Keratinocyte (primary cell): ENCODE results near the gene ARHGAP10. TPM values are rescaled to one million over a fixed set of nuclear protein-coding genes. Genes with fewer than 3 reads are reported as not detected.

Source experiments
- DNase-seq: peaks from one replicate; pipeline ENCODE4 v3.0.0-alpha.2; 2011; ENCODE audit warnings: low read depth, missing footprints, low spot score
- FAIRE-seq: peaks from 2 replicates; lab custom pipeline; 2011; peaks lifted over from hg19 to GRCh38; lab: Jason Lieb, UNC
- H2AFZ ChIP-seq: 2 replicates; pipeline ENCODE4 v1.6.0; 2012; ENCODE audit warnings: low read length, control low read depth, inconsistent platforms; ENCODE audit not compliant: control insufficient read depth
- H3K27ac ChIP-seq: 2 replicates; pipeline ENCODE4 v1.5.1; 2011; ENCODE audit warnings: low read length; ENCODE audit not compliant: control insufficient read depth, insufficient read depth
- H3K27me3 ChIP-seq: 3 replicates; pipeline ENCODE4 v1.6.0; 2011; ENCODE audit warnings: low read length; ENCODE audit not compliant: control insufficient read depth, insufficient read depth; ENCODE audit errors: extremely low read depth
- H3K36me3 ChIP-seq, 2 experiments: 2 replicates in 1 of 2; 3 replicates in 1 of 2; pipeline ENCODE4 v1.5.1; 2011; ENCODE audit warnings: low read length in 2 of 2, mild to moderate bottlenecking in 1 of 2; ENCODE audit not compliant: control insufficient read depth in 2 of 2, insufficient read depth in 2 of 2; ENCODE audit errors: extremely low read depth in 1 of 2
- H3K4me1 ChIP-seq: 3 replicates; pipeline ENCODE4 v1.5.1; 2011; ENCODE audit warnings: low read length; ENCODE audit not compliant: control insufficient read depth, insufficient read depth; ENCODE audit errors: extremely low read depth
- H3K4me2 ChIP-seq: 3 replicates; pipeline ENCODE4 v1.6.0; 2011; ENCODE audit warnings: low read depth, low read length; ENCODE audit not compliant: control insufficient read depth, insufficient read depth; ENCODE audit errors: extremely low read depth
- H3K4me3 ChIP-seq, 3 experiments: fragments of 200-600 bp in 1 of 3; sonication (generic) in 1 of 3; 2 replicates in 2 of 3; 3 replicates in 1 of 3; pipeline ENCODE4 v1.5.1; 2011 to 2016; ENCODE audit warnings: low read length in 3 of 3, mild to moderate bottlenecking in 3 of 3, control low read depth in 2 of 3, inconsistent platforms in 1 of 3, low read depth in 1 of 3, mixed read lengths in 1 of 3, mixed run types in 1 of 3, moderate library complexity in 1 of 3; ENCODE audit not compliant: control insufficient read depth in 2 of 3, insufficient read depth in 2 of 3; ENCODE audit errors: extremely low read depth in 1 of 3
- H3K79me2 ChIP-seq: 2 replicates; pipeline ENCODE4 v1.6.0; 2012; ENCODE audit warnings: low read length; ENCODE audit not compliant: control insufficient read depth, insufficient read depth
- H3K9ac ChIP-seq: 3 replicates; pipeline ENCODE4 v1.6.0; 2011; ENCODE audit warnings: low read length; ENCODE audit not compliant: control insufficient read depth, insufficient read depth; ENCODE audit errors: extremely low read depth
- H3K9me1 ChIP-seq: 3 replicates; pipeline ENCODE4 v1.6.0; 2011; ENCODE audit warnings: low read length; ENCODE audit not compliant: control insufficient read depth, insufficient read depth; ENCODE audit errors: extremely low read depth
- H3K9me3 ChIP-seq: 2 replicates; pipeline ENCODE4 v1.5.1; 2012; ENCODE audit warnings: low read depth, low read length; ENCODE audit not compliant: control insufficient read depth
- H4K20me1 ChIP-seq: 3 replicates; pipeline ENCODE4 v1.6.0; 2011; ENCODE audit warnings: low read length; ENCODE audit not compliant: control insufficient read depth, insufficient read depth; ENCODE audit errors: extremely low read depth
- EZH2 ChIP-seq: IDR thresholded peaks from one replicate; pipeline ENCODE4 v1.6.1; 2012; ENCODE audit warnings: inconsistent platforms, mild to moderate bottlenecking, low read length, moderate library complexity
- dilution Hi-C: fragments of 300-500 bp; cut with MboI; formaldehyde crosslinking; loops from one replicate; pipeline ENCODE4 v1.7.0; 2020; ENCODE audit warnings: low sequenced_read_pairs; ENCODE audit not compliant: extremely low pct_ligation_motif_present
- polyA plus RNA-seq, 5 experiments: library from polyadenylated mRNA; depleted of rRNA in 3 of 5; stranded (reverse) in 3 of 5; stranded (forward) in 1 of 5; unstranded in 1 of 5; fragments of >200 nt; gene quantifications; 1 replicate in 1 of 5; 2 replicates in 3 of 5; 3 replicates in 1 of 5; pipeline versions ENCODE4 v1.2.1 to v1.2.3, GENCODE V29; 2011 to 2012; ENCODE audit warnings: missing spikeins in 2 of 5, low read depth in 1 of 5, low replicate concordance in 1 of 5
- TF ChIP-seq, protein P1 (sequence below), 3 experiments: IDR thresholded peaks in 1 of 3; conservative IDR thresholded peaks in 1 of 3; optimal IDR thresholded peaks in 1 of 3; 2 replicates in 2 of 3; 3 replicates in 1 of 3; pipeline versions ENCODE3 to v1.5.1; 2011; ENCODE audit warnings: low read length in 3 of 3, mild to moderate bottlenecking in 3 of 3, moderate library complexity in 2 of 3, control low read depth in 1 of 3, inconsistent platforms in 1 of 3; ENCODE audit not compliant: insufficient read depth in 2 of 3; ENCODE audit errors: extremely low read depth in 1 of 3

Gene ARHGAP10
- polyA plus RNA-seq, 1 donor (not counting 4 experiments of a cell fraction or from before 2014, with no cell fraction given), result 18.7 TPM

GRCh38 chr4:147689067-147689466, 42.8 kb upstream of the ARHGAP10 start:
- Histone ChIP-seq H3K9ac (no peak overlapping the region), H3K79me2 (no peaks in the 10 kb centered on the region), H3K4me1 (peaks cover 6% of the 10 kb centered on the region), H3K27me3 (no peaks in the 10 kb centered on the region), H3K9me1 (no peaks in the 10 kb centered on the region), H3K9me3 (no peaks in the 10 kb centered on the region), H3K4me2 (no peak overlapping the region), H3K4me3 (no peak overlapping the region), H3K36me3 (no peaks in the 10 kb centered on the region), H2AFZ (no peak overlapping the region), H4K20me1 (no peaks in the 10 kb centered on the region), H3K27ac (no peak overlapping the region)
- TF ChIP-seq, protein P1, sequence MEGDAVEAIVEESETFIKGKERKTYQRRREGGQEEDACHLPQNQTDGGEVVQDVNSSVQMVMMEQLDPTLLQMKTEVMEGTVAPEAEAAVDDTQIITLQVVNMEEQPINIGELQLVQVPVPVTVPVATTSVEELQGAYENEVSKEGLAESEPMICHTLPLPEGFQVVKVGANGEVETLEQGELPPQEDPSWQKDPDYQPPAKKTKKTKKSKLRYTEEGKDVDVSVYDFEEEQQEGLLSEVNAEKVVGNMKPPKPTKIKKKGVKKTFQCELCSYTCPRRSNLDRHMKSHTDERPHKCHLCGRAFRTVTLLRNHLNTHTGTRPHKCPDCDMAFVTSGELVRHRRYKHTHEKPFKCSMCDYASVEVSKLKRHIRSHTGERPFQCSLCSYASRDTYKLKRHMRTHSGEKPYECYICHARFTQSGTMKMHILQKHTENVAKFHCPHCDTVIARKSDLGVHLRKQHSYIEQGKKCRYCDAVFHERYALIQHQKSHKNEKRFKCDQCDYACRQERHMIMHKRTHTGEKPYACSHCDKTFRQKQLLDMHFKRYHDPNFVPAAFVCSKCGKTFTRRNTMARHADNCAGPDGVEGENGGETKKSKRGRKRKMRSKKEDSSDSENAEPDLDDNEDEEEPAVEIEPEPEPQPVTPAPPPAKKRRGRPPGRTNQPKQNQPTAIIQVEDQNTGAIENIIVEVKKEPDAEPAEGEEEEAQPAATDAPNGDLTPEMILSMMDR (optimal IDR thresholded peaks at IDR 0.05 in 1 of 3, IDR thresholded peaks at IDR 0.05 in 1 of 3, conservative IDR thresholded peaks at IDR 0.05 in 1 of 3; ENCODE audit: extremely low read depth in 1 of 3, insufficient read depth in 2 of 3, low read length in 3 of 3), result no peak
- no peak for TF ChIP-seq EZH2
- FAIRE-seq, result no peak
- DNase-seq, result no peak
- dilution Hi-C loops, result no loop called here

DNA sequence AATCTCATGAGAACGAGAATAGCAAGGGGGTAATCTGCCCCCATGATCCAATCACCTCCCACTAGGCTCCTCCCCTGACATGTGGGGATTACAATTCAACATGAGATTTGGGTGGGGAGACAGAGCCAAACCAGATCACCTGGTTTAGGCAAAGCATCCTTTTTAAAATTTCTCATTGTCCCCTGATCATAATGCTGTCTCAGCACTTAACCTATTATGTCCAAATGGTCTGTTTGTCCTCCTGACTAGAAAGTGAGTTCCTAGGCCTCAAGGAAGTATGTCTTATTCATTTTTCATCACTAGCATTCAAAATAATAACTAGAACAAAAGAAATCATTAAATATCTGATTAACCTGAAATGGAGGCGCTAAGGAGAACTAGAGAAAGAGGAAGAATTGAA, 40.1 kb upstream of the ARHGAP10 start:
- dilution Hi-C loops, result no loop called here
- FAIRE-seq, result no peak
- no peaks in the 10 kb centered on the region for H3K9me1 ChIP-seq

More for the DNA sequence above, 40.1 kb upstream of the ARHGAP10 start:
- H3K27ac ChIP-seq, result no peak overlapping the region
- no peaks in the 10 kb centered on the region for H3K36me3 ChIP-seq
- H3K79me2 ChIP-seq, result no peaks in the 10 kb centered on the region
- H4K20me1 ChIP-seq, result no peaks in the 10 kb centered on the region
- no peak for TF ChIP-seq EZH2
- TF ChIP-seq, protein P1 (optimal IDR thresholded peaks at IDR 0.05 in 1 of 3, IDR thresholded peaks at IDR 0.05 in 1 of 3, conservative IDR thresholded peaks at IDR 0.05 in 1 of 3; ENCODE audit: extremely low read depth in 1 of 3, insufficient read depth in 2 of 3, low read length in 3 of 3), result no peak
- no peak overlapping the region for H2AFZ ChIP-seq
- H3K4me2 ChIP-seq, result no peak overlapping the region
- no peaks in the 10 kb centered on the region for H3K9me3 ChIP-seq
- no peak overlapping the region for H3K4me3 ChIP-seq
- no peak overlapping the region for H3K9ac ChIP-seq
- no peak for DNase-seq
- peaks cover 2% of the 10 kb centered on the region for H3K4me1 ChIP-seq
- no peaks in the 10 kb centered on the region for H3K27me3 ChIP-seq
